T47D (cell line): ENCODE data around the gene HECTD2.
"Not testable (repeated sequence)": the region's sequence is repeated elsewhere in the genome, so short reads cannot be mapped to it uniquely, and the experiment has no call there.

ENCODE experiments used
- DNase-seq, 2 experiments: peaks; one replicate each; pipeline versions ENCODE4 v3.0.0 to v3.0.0-alpha.2; 2011 to 2012; ENCODE audit warnings: low read depth in 1 of 2, low spot score in 1 of 2
- JUND ChIP-seq: IDR thresholded peaks from 2 replicates; pipeline ENCODE4 v1.6.1; 2012; ENCODE audit warnings: low read depth
- in situ Hi-C: cut with HindIII; loops from 2 replicates; pipeline ENCODE4 v1.10.0; 2016; ENCODE audit warnings: low sequenced_read_pairs, low pct_unique_long_range_greater_than_20kb

Gene HECTD2

GRCh38 chr10:91385306-91386085 lies 24.6 kb upstream of the HECTD2 start:
- DNase-seq: no peak
- in situ Hi-C loops: no loop called here
- TF ChIP-seq JUND: no peak

GRCh38 chr10:91389636-91390512 lies 20.3 kb upstream of the HECTD2 start:
- peak in 1 of 2 experiments; percentile 79 for DNase-seq
- no peak for TF ChIP-seq JUND
- in situ Hi-C loops: no loop called here

GRCh38 chr10:91390513-91390825 lies 19.7 kb upstream of the HECTD2 start:
- in situ Hi-C loops, DNase-seq: not testable (repeated sequence)

- TF ChIP-seq JUND: no peak
- DNase-seq: no peak
- in situ Hi-C loops: no loop called here
These were observed 18.2 kb upstream of the HECTD2 start for GRCh38 chr10:91391920-91392319.

GRCh38 chr10:91406322-91406721 lies 3.8 kb upstream of the HECTD2 start:
- DNase-seq: no peak
- no peak for TF ChIP-seq JUND
- in situ Hi-C loops: no loop called here

- in situ Hi-C loops: no loop called here
- peak; percentile 92 to 95 for DNase-seq
- TF ChIP-seq JUND: no peak
These were observed 875 bp upstream of the HECTD2 start for GRCh38 chr10:91409069-91409868.

- in situ Hi-C loops: no loop called here
These were observed 661 bp downstream of the HECTD2 start for GRCh38 chr10:91410638-91411371.

GRCh38 chr10:91411621-91412020 lies 1.5 kb downstream of the HECTD2 start:
- no peak for TF ChIP-seq JUND
- no peak for DNase-seq
- in situ Hi-C loops: no loop called here

More at GRCh38 chr10:91410638-91411371, 661 bp downstream of the HECTD2 start:
- TF ChIP-seq JUND: no peak
- peak; percentile 18 to 34 for DNase-seq

GRCh38 chr10:91412354-91413087 lies 2.4 kb downstream of the HECTD2 start:
- DNase-seq: no peak
- TF ChIP-seq JUND: no peak
- in situ Hi-C loops: no loop called here

- DNase-seq: no peak
- in situ Hi-C loops: no loop called here
- TF ChIP-seq JUND: no peak
These were observed 5.7 kb downstream of the HECTD2 start for GRCh38 chr10:91415816-91416215.

- DNase-seq: no peak
- in situ Hi-C loops: no loop called here
- TF ChIP-seq JUND: no peak
These were observed 6.3 kb downstream of the HECTD2 start for GRCh38 chr10:91416339-91416855.
